CD4-positive, alpha-beta T cell treated with Interleukin-6 for 4 hours (primary cell): ENCODE measurements around the gene NPIPA5.
A peak's percentile ranks its signal among the peaks of the same experiment; 100 is the strongest.
"Not testable (repeated sequence)": the region's sequence is repeated elsewhere in the genome, so short reads cannot be mapped to it uniquely, and the experiment has no call there.

Source experiments
- DNase-seq: peaks from one replicate; pipeline ENCODE4 v3.0.0-alpha.2; 2020; ENCODE audit warnings: mixed read lengths

Gene NPIPA5

DNA sequence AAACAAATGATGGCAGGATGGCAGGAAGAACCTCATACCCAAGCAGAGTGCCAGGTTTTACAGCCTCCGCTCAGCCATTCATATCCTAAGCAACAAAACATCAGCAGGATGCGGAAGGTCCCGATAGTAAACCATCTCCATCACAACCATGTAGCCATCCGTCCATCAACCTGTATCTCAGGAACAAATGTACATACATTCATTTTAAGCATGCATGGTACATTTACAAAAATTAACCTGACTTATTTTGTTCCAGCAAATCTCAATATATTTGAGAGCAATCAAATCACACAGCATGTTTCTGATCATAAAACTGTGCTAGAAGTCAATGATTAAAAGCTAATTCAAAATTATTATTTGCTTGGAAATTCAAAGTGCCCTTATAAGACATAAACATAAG lies at the start of gene NPIPA5:
TSS of gene NPIPA5 (minus strand) at position 101 of the 400 bp plus-strand sequence. CDS start at position 101, 0 bp downstream.
- not testable (repeated sequence) for DNase-seq

DNA sequence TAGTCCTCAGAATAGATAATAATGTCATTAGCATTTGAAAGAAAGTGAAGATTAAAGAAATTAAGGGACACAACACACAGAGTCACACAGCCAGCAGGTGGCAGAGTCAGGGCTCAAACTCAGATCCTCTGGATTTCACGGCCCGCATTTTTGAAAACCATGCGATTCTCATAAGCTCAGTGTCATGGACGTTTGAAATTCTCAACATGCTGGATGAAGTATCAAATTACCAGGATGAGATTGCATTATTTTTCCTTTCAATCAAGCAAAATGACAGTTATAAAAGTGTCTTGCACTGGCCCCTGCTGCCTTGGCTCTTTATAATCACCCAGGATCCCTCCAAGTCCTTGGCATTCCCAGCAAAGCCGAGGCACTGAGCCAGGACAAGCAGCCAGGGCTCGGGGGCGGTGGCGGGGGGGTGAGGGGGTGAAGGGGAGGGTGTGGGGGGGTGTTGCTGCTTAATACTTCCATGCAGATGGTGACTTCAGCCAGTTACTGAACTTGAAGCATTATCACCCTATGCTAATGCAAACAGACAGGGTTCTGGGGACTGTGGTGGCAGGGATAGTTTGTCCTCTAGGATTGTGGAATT lies 49.6 kb upstream of the NPIPA5 start:
- peak; percentile 67 for DNase-seq

DNA sequence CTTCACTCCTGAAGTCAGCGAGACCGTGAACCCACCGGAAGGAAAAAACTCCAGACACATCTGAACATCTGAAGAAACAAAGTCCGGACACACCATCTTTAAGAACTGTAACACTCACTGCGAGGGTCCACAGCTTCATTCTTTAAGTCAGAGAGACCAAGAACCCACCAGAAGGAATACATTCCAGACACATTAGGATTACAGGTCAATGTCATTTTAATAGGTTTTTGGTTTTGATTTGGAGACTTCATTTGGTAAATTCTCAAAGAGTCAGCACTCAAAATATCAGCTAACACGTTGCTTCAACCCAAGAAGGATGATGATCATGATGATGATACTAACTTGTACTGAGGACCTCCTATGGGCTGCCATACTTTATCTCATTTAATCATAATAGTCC lies 48.7 kb upstream of the NPIPA5 start:
- no peak for DNase-seq

DNA sequence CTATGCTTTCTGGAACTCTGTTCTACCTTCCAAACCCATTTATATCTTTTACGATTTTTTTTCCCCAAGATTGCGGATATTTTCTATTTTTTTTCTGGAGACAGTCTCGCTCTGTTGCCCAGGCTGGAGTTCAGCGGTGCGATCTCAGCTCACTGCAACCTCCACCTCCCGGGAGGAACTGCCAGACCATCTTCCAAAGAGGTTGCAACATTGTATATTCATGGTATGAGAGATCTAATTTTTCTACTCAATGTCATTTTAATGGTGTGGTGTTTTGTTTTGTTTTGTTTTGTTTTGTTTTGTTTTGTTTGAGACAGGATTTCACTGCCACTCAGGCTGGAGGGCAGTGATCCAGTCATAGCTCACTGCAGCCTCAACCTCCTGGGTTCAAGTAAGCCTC lies 47.8 kb upstream of the NPIPA5 start:
- no peak for DNase-seq

DNA sequence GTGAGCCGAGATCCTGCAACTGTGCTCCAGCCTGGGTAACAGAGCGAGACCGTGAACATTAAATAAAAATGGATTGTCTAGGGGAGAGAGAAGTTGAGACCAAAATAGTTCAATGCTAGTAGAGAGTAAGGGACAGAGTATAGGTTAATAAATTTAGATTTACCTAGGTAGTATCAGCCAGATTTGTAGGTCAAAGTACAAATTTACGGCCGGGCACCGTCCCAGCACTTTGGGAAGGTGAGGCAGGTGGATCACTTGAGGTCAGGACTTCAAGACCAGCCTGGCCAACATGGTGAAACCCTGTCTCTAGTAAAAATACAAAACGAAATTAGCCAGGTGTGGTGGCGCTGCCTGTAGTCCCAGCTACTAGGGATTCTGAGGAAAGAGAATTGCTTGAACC lies 44.1 kb upstream of the NPIPA5 start:
- DNase-seq = no peak

DNA sequence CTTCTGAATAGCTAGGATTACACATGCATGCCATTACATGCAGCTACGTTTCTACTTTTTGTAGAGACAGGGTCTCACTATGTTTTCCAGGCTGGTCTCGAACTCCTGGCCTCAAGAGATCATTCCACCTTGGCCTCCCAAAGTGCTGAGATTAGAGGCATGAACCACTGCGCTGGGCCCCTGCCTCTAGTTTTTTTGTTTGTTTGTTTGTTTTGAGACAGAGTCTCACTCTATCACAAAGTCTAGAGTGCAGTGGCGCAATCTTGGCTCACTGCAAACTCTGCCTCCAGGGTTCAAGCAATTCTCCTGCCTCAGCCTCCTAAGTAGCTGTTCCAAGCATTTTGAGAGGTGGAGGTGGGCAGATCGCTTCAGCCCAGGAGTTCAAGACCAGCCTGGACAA lies 43.6 kb upstream of the NPIPA5 start:
- not testable (repeated sequence) for DNase-seq

DNA sequence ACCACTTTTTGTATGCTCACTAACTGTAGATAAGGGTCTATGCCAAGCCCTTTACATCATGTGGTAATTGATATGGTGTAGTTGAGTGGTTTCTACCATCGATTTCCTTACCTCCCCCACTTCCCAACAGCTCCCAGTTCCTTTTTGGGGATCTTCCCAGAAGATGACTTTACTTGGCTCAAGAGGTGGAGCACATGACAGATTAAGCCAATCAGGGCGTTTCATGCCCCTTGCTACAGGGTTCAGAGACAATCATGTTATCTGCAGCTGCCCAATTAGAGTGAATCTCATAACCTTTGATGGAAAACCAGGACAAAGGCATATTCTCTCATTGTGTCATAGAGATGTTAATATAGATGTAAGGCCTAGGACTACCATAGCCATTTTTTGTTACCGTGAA lies 40.1 kb upstream of the NPIPA5 start:
- DNase-seq = no peak

DNA sequence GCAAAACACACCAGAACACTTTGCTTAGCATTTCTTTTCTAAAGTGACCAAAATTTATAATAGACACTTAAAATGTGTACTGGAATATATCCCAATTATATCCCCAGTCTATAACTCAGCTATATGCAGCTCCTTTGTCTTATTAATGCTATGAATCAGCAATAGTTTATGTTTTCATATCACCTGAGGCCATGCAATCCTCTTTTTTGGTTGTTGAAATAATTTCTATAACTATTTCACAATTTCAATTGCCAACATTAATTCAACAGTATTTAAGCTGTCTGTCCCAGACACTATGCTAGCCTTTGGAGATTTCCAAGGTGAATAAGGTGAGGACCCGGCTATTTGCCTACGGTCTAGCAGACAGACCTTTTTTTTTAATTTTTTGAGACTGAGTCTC lies 39.1 kb upstream of the NPIPA5 start:
- no peak for DNase-seq

DNA sequence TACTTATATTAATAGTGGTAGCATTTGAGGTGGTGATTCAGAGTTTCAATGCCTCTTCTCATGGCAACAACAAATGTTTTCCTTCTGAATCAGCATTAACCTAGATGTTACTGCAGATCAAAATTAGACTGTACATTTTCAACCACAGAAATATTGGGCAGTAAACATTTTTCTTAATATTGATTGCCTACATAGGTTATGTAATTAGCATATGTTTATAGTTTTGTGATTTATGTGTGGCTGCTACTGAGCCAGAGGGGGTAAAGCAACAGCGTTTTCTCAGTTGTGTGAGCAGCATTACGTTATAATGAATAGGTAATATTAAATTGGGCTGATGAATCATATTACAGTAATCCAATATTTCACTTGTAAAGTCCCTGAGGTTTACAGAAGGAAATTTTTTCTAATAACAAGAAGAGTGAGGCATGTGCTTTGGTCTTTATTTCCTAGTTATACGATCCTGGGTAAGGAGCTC lies 37.5 kb upstream of the NPIPA5 start:
- no peak for DNase-seq

DNA sequence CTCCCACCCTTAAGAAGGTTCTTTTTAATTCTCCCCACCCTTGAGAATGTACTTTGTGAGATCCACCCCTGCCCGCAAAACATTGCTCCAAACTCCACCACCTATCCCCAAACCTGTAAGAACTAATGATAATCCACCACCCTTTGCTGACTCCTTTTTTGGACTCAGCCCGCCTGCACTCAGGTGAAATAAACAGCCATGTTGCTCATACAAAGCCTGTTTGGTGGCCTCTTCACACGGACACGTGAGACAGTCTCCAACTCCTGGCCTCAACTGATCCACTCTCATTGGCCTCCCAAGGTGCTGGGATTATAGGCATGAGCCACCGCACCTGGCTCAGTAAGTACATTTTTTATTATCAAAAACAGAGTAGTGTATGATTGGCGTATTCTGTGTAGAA lies 31.4 kb upstream of the NPIPA5 start:
- not testable (repeated sequence) for DNase-seq

DNA sequence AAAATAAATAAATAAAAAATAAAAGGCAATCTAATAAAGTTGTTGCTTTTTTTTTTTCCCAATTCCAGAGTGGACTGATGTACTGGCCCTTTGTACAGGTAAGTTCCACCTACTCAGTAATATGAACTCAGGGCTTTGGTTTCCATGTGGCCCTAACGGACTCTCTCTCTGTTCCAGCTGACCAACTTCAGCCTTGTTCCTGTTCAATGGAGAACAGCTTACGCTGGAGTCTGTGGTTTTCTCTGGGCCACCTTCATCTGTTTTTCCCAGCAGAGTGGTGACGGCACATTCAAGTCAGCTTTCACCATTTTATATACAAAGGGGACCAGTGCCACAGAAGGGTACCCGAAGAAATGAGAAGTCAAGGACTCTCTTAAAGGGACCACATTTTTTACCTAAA lies 29.7 kb upstream of the NPIPA5 start:
- DNase-seq = not testable (repeated sequence)

DNA sequence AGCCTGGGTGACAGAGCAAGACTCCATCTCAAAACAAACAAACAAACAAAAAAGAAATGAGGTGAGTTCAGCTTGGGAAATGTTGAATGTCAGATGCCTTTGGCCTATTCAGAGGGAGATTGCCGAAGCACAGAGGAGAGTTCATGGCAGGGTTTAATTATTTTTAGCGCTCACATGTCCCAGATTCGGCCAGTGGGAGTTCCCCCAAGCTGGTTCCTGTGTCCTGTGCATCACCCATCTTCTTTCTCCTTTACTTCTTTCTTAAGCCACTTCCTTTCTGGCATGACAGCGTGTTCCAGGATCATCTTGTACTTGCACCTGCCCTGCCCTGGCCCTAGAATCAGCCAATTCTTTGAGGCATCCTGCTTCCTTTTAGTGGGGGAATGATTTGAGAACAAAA lies 26.7 kb upstream of the NPIPA5 start:
- DNase-seq = no peak

DNA sequence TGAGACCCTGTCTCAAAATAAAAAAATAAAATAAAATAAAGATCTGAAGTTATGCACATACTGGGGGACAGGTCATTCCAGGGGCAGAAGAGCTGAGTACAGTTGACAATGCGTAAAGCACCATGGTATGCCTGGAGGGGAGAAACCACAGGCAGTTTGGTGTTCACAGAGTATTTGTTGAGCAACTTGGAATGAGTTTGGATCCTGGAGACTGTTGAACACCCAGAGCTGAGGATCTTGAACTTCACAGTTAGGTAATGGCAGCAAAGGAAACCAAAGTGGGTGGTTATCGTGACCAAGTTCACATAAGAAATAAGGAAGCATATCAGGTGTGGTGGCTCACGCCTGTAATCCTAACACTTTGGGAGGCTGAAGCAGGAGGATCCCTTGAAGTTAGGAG lies 26.0 kb upstream of the NPIPA5 start:
- DNase-seq = not testable (repeated sequence)

DNA sequence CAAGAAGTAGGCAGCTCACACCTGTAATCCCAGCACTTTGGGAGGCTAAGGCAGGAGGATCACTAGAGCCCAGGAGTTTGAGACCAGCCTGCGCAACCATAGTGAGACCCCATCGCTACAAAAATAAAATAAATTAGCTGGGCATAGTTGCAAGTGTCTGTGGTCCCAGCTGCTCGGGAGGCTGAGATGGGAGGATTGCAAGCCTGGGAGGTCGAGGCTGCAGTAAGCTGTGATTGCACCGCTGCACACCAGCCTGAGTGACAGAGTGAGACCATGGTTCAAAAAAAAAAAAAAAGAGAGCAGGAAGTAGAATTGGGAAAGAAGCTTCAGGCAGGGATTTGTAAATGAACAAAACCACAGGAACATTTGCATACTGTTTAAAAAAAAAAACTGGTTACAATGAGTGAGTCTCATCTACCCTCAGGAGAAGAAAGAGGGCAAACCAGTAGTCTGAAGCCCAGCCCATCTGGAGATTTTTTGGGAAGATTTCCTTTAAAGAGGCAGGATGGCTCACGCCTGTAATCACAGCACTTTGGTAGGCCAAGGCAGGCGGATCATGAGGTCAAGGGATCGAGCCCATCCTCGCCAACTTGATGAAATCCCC lies 25.4 kb upstream of the NPIPA5 start:
- no peak for DNase-seq

DNA sequence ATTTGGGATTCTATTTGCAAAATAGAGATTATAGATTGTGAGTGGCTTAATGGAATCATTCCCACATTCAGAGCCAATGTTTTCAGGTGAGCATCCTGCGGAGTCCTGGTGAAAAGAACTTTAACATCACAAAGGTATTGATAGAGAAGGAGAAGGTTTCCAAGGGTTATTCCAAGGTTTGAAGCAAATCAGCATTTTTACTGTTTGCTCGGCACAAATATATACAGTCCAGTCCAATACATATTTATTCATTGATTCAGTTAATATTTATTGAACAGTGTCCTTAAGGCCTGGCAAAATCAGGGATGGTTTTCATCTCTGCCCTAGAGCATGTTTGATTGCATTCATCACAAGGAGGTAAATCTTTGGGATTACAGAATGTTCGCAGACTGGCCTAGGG lies 23.9 kb upstream of the NPIPA5 start:
- DNase-seq = no peak

DNA sequence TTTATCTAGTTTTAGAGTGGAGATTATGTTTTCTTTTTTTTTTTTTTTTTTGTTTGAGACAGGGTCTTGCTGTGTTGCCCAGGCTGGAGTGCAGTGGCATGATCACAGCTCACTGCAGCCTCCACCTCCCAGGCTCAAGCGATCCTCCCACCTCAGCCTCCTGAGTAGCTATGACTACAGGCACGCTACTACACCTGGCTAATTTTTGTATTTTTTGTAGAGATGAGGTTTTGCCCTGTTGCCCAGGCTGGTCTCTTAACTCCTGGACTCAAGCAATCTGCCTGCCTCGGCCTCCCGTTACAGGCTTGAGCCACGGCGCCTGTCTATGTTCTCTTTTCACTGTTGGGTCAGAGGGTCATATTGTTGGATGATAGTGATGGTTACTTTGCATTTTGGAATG lies 22.2 kb upstream of the NPIPA5 start:
- not testable (repeated sequence) for DNase-seq

DNA sequence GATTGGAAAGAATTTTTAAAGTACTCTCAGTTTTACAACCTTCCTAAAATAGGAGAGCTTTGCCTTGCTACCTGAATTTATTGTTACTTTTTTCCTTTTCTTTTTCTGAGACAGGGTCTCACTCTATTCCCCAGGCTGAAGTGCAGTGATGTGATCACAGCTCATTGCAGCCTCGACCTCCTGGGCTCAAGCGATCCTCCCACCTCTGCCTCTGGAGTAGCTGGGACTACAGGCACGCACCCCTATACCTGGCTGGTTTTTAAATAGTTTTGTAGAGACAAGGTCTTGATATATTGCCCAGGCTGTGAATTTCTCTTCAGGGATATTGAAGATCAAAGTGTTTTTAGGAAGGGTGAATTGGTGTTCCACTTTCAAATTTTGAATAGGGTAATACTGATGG lies 21.2 kb upstream of the NPIPA5 start:
- no peak for DNase-seq

DNA sequence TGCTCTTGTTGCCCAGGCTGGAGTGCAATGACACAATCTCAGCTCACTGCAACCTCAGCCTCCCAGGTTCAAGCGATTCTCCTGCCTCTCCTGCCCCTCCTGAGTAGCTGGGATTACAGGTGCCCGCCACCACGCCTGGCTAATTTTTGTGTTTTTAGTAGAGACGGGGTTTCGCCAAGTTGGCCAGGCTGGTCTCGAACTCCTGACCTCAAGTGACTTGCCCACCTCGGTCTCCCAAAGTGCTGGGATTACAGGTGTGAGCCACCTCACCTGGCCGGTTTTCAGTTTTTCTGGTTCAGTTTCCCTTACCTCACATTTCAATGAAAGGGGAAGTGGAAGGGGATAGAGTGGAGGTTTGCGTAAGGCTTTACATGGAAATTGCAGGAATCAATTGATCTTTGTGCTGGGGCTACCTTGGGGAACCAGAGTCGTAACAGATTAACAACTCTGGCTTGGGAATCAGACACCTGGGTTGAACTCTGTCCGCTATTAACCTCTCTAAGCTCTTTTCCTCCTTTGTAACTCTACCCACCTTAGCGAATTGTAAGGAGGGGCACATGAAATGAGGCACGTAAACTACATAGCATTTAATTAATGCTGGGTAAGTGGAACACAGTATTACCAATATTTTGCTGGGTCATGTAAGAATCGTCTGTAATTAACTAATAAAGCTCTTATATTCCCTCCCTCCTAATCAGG lies 20.7 kb upstream of the NPIPA5 start:
- no peak for DNase-seq

DNA sequence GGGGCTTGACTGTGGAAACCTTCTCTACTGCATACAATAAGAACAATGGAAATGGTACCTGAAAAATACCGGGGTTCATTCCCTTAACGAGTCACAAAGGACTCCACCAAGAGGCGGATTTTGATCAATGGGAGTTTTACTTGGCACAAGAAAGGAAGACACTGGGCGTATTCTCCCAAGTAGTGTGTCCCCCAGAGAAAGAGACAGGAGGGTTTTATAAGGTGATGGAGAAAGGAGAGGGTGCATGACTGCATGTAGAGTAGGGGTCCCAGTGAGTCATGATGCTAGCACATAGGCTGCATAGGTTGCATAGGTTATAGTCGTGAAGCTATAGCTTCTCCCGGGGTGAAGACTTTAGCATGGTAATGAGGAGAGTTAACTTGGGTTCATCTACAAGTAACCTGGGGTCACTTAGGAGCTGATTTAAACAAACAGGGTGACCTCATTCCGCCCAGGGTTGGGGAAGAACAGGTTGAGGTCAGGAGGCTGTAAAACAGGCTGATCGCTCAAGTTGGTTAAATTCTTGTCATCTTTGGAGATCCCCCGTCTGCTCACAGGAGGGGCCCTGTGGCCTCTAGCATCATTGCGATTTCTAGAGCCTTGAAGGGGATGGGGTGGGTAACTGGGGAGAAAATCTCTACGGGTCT lies 19.0 kb upstream of the NPIPA5 start:
- DNase-seq = no peak

DNA sequence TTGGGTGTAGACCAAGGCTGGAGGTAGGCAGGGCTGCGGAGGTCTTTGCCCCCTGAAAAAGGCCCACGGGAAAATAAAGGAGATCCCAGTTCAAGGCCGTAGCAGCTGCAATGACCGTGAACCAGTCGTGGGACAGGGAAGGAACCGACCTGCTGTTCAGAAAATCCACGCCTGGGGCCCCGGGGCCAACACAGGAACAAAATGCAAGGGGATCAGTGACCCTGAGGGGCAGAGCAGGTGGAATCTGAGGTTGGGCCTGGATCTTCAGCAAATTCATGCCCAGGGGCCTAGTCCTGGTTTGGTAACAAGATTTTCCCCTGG lies 18.4 kb upstream of the NPIPA5 start:
- DNase-seq = not testable (repeated sequence)

DNA sequence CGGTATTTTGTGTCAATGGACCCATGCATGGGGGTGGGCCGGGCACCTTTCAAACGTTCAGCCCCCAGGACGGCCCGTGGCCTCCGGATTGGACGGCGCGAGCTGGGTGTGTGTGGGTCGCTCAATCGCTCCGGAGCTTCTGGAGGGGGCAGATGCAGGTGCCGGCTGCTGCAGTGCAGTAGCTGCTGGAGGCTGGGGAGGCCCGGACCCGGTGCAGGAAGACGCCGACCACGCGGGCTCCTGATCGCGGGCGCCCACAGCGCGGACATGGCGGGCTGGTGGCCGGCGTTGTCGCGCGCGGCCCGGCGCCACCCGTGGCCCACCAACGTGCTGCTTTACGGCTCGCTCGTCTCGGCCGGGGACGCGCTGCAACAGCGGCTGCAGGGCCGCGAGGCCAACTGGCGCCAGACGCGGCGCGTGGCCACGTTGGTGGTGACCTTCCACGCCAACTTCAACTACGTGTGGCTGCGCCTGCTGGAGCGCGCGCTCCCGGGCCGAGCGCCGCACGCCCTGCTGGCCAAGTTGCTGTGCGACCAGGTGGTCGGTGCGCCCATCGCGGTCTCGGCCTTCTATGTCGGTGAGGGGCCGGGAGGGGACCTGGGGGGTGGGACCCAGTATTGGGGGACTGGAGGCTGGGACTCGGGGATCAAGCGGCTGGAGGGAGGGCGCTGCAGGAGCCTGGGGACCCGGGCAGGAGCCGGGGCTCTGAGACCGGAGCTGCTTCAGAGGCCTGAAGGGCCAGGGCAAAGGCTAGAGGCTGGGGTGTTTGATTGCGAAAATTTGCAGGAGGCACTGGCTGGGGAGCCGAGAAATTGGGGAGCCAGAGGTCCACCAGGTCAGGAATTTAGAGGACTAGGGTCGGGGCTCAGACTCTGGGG lies 17.8 kb upstream of the NPIPA5 start, which contains the start of gene MPV17L:
TSS of gene MPV17L (plus strand) at position 124 of the 878 bp plus-strand sequence. CDS start at position 268, 144 bp downstream.
- not testable (repeated sequence) for DNase-seq

DNA sequence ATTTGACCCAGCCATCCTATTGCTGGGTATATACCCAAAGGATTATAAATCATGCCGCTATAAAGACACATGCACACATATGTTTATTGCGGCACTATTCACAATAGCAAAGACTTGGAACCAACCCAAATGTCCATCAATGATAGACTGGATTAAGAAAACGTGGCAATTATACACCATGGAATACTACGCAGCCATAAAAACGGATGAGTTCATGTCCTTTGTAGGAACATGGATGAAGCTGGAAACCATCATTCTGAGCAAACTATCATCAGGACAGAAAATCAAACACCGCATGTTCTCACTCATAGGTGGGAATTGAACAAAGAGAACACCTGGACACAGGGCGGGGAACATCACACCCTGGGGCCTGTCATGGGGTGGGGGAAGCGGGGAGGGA lies 14.9 kb upstream of the NPIPA5 start:
- not testable (repeated sequence) for DNase-seq

DNA sequence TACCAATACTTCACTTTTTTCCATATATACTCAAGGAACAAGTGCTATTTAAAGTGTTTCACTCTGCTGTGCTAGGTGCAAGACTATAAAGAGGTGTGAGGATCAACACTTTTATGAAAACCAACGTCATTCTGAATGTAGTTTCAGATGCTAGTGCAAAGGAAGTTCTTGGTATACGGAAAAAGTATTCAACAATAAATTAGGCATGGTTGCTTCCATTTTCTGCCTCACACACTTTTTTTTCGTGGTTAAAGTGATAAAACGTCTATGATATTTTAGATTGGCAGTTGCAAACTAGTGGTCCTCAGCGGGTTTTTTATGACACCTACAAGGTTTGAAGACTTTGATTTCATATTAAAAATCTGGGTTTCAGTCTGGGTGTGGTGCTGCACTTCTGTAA lies 11.8 kb upstream of the NPIPA5 start:
- DNase-seq = not testable (repeated sequence)
